ENCODE results near the gene DAGLB.
"Not testable (repeated sequence)": the region's sequence is repeated elsewhere in the genome, so short reads cannot be mapped to it uniquely, and the experiment has no call there.

Gene DAGLB

DNA sequence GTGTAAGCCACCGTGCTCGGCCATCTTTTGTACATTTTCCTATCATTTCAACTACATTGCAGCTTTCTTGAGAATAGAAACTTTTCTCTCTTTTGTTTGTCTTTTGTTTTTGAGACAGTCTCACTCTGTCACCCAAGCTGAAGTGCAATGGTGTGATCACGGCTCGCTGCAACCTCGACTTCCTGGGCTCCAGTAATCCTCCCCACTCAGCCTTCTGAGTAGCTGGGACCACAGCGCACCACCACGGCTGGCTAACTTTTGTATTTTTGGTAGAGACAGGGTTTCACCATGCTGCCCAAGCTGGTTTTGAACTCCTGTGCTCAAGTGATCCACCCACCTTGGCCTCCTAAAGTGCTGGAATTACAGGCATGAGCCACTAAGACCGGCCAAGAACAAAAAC is 31.3 kb upstream of the DAGLB start:
- no peak for TF ChIP-seq CTCF (IDR thresholded peaks at IDR 0.05; ENCODE audit: low read depth, low read length)
- no peak for DNase-seq (ENCODE audit: low read depth in 2 of 2)
- H3K4me3 ChIP-seq (replicated peaks in 1 of 2; ENCODE audit: low read depth in 2 of 2, low read length in 2 of 2), result no peak overlapping the region

- TF ChIP-seq CTCF (IDR thresholded peaks at IDR 0.05; ENCODE audit: low read depth, low read length), result no peak
- no peak for DNase-seq (ENCODE audit: low read depth in 2 of 2)
- no peak overlapping the region for H3K4me3 ChIP-seq (replicated peaks in 1 of 2; ENCODE audit: low read depth in 2 of 2, low read length in 2 of 2)
Observed at GRCh38 chr7:6478186-6478585, 30.4 kb upstream of the DAGLB start.

- no peak overlapping the region for H3K4me3 ChIP-seq (replicated peaks in 1 of 2; ENCODE audit: low read depth in 2 of 2, low read length in 2 of 2)
- no peak for DNase-seq (ENCODE audit: low read depth in 2 of 2)
- no peak for TF ChIP-seq CTCF (IDR thresholded peaks at IDR 0.05; ENCODE audit: low read depth, low read length)
Observed at GRCh38 chr7:6477318-6477660, 29.5 kb upstream of the DAGLB start.

- peak in 1 of 2 donors; percentile 28 for DNase-seq (ENCODE audit: low read depth in 2 of 2)
- H3K4me3 ChIP-seq (replicated peaks in 1 of 2; ENCODE audit: low read depth in 2 of 2, low read length in 2 of 2), result no peak overlapping the region
- TF ChIP-seq CTCF (IDR thresholded peaks at IDR 0.05; ENCODE audit: low read depth, low read length), result no peak
Observed at GRCh38 chr7:6476596-6477317, 29.0 kb upstream of the DAGLB start.

- no peak for TF ChIP-seq CTCF (IDR thresholded peaks at IDR 0.05; ENCODE audit: low read depth, low read length)
- H3K4me3 ChIP-seq (replicated peaks in 1 of 2; ENCODE audit: low read depth in 2 of 2, low read length in 2 of 2), result no peak overlapping the region
- no peak for DNase-seq (ENCODE audit: low read depth in 2 of 2)
Observed at GRCh38 chr7:6475433-6476186, 27.9 kb upstream of the DAGLB start.

DNA sequence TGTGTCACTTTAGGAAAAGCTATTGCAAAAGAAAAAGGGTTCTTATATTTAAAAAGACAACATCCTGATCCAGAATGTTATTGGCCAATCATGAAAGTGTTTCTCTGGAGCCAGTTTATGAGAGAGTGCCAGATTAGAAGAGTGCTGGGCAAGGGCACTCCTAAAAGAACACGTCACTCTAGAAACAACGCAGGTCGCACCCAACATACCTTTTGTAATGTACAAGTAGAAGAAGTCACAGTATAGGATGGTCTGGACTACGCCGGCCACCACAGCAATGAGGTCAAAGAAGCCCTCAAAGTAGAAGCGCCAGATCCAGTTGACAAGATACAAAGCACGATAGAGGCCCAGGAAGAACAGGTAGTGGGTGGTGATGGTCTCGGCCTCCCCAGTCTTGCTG is 18.1 kb upstream of the DAGLB start:
- no peak for DNase-seq (ENCODE audit: low read depth in 2 of 2)
- H3K4me3 ChIP-seq (replicated peaks in 1 of 2; ENCODE audit: low read depth in 2 of 2, low read length in 2 of 2), result no peak overlapping the region
- TF ChIP-seq CTCF (IDR thresholded peaks at IDR 0.05; ENCODE audit: low read depth, low read length), result no peak

- DNase-seq (ENCODE audit: low read depth in 2 of 2); H3K4me3 ChIP-seq (replicated peaks in 1 of 2; ENCODE audit: low read depth in 2 of 2, low read length in 2 of 2): not testable (repeated sequence)
Observed at GRCh38 chr7:6463609-6464008, 15.9 kb upstream of the DAGLB start.

Data from cardiac fibroblast (primary cell).